HEK293 (cell line): ENCODE results near the gene NDUFA3.
A peak's percentile ranks its signal among the peaks of the same experiment; 100 is the strongest.

Experiments used
- CTCF ChIP-seq: fragments of 450-650 bp; formaldehyde crosslinking; IDR thresholded peaks from 2 replicates; pipeline ENCODE4 v1.5.1; 2016; ENCODE audit warnings: missing biosample characterization, missing genetic modification characterization
- HOXA7 ChIP-seq: sonication (generic); formaldehyde crosslinking; IDR thresholded peaks from 2 replicates; pipeline ENCODE4 v1.8.1; 2022; ENCODE audit warnings: missing genetic modification reagents, borderline replicate concordance
- PRDM4 ChIP-seq: fragments of 450-650 bp; formaldehyde crosslinking; IDR thresholded peaks from 2 replicates; pipeline ENCODE4 v1.5.1; 2017; ENCODE audit warnings: missing biosample characterization, missing genetic modification characterization
- SETDB1 ChIP-seq: IDR thresholded peaks from one replicate; pipeline ENCODE4 v1.6.1; 2017; ENCODE audit warnings: mild to moderate bottlenecking, low read length, moderate library complexity, mixed read lengths; ENCODE audit not compliant: insufficient read length
- SP7 ChIP-seq: fragments of 450-650 bp; formaldehyde crosslinking; IDR thresholded peaks from 2 replicates; pipeline ENCODE4 v1.5.1; 2016; ENCODE audit warnings: missing biosample characterization, missing genetic modification characterization
- YY2 ChIP-seq: fragments of 450-650 bp; formaldehyde crosslinking; IDR thresholded peaks from 2 replicates; pipeline ENCODE4 v1.5.1; 2016; ENCODE audit warnings: missing biosample characterization, missing genetic modification characterization
- ZBTB49 ChIP-seq: fragments of 450-650 bp; formaldehyde crosslinking; IDR thresholded peaks from 2 replicates; pipeline ENCODE4 v1.5.1; 2016; ENCODE audit warnings: missing biosample characterization, missing genetic modification characterization, low read depth
- ZEB2 ChIP-seq: fragments of 450-650 bp; formaldehyde crosslinking; IDR thresholded peaks from 2 replicates; pipeline ENCODE4 v1.5.1; 2016; ENCODE audit warnings: missing biosample characterization, missing genetic modification characterization
- ZFP69B ChIP-seq: fragments of 450-650 bp; formaldehyde crosslinking; IDR thresholded peaks from 2 replicates; pipeline ENCODE4 v1.5.1; 2016; ENCODE audit warnings: missing biosample characterization, missing genetic modification characterization
- ZNF132 ChIP-seq: fragments of 450-650 bp; formaldehyde crosslinking; IDR thresholded peaks from 2 replicates; pipeline ENCODE4 v1.5.1; 2017; ENCODE audit warnings: missing biosample characterization, missing genetic modification characterization, borderline replicate concordance
- ZNF133 ChIP-seq: fragments of 450-650 bp; formaldehyde crosslinking; IDR thresholded peaks from 2 replicates; pipeline ENCODE4 v1.5.1; 2016; ENCODE audit warnings: missing biosample characterization, missing genetic modification characterization
- ZNF174 ChIP-seq: fragments of 450-650 bp; formaldehyde crosslinking; IDR thresholded peaks from 2 replicates; pipeline ENCODE4 v1.5.0; 2017; ENCODE audit warnings: missing biosample characterization, mild to moderate bottlenecking, missing genetic modification characterization
- ZNF202 ChIP-seq: fragments of 450-650 bp; formaldehyde crosslinking; IDR thresholded peaks from 2 replicates; pipeline ENCODE4 v1.5.1; 2016; ENCODE audit warnings: missing biosample characterization, missing genetic modification characterization, borderline replicate concordance
- ZNF391 ChIP-seq: fragments of 450-650 bp; formaldehyde crosslinking; IDR thresholded peaks from 2 replicates; pipeline ENCODE4 v1.5.1; 2016; ENCODE audit warnings: low read depth, missing biosample characterization, missing genetic modification characterization, borderline replicate concordance
- ZNF416 ChIP-seq: fragments of 450-650 bp; formaldehyde crosslinking; IDR thresholded peaks from 2 replicates; pipeline ENCODE4 v1.5.1; 2016; ENCODE audit warnings: missing biosample characterization, missing genetic modification characterization
- ZNF449 ChIP-seq: fragments of 450-650 bp; formaldehyde crosslinking; IDR thresholded peaks from 2 replicates; pipeline ENCODE4 v1.5.1; 2017; ENCODE audit warnings: missing biosample characterization, mild to moderate bottlenecking, missing genetic modification characterization, moderate library complexity
- ZNF501 ChIP-seq: fragments of 450-650 bp; formaldehyde crosslinking; IDR thresholded peaks from 2 replicates; pipeline ENCODE4 v1.5.1; 2016; ENCODE audit warnings: missing biosample characterization, missing genetic modification characterization
- ZNF514 ChIP-seq: fragments of 450-650 bp; formaldehyde crosslinking; IDR thresholded peaks from 2 replicates; pipeline ENCODE4 v1.5.1; 2016; ENCODE audit warnings: missing biosample characterization, missing genetic modification characterization
- ZNF560 ChIP-seq: fragments of 450-650 bp; formaldehyde crosslinking; IDR thresholded peaks from 2 replicates; pipeline ENCODE4 v1.5.1; 2017; ENCODE audit warnings: missing biosample characterization, missing genetic modification characterization, borderline replicate concordance
- ZNF600 ChIP-seq: fragments of 450-650 bp; formaldehyde crosslinking; IDR thresholded peaks from 2 replicates; pipeline ENCODE4 v1.5.1; 2016; ENCODE audit warnings: missing biosample characterization, missing genetic modification characterization
- ZNF610 ChIP-seq: fragments of 450-650 bp; formaldehyde crosslinking; IDR thresholded peaks from 2 replicates; pipeline ENCODE4 v1.5.1; 2016; ENCODE audit warnings: missing biosample characterization, missing genetic modification characterization, borderline replicate concordance
- ZNF626 ChIP-seq: fragments of 450-650 bp; sonication (Bioruptor Pico); formaldehyde crosslinking; IDR thresholded peaks from 2 replicates; pipeline ENCODE4 v1.5.1; 2018; ENCODE audit warnings: missing biosample characterization, missing genetic modification characterization, inconsistent platforms
- ZNF791 ChIP-seq: fragments of 450-650 bp; formaldehyde crosslinking; IDR thresholded peaks from 2 replicates; pipeline ENCODE4 v1.5.1; 2016; ENCODE audit warnings: missing biosample characterization, missing genetic modification characterization
- TF ChIP-seq, protein P1 (sequence below): fragments of 450-650 bp; formaldehyde crosslinking; IDR thresholded peaks from 2 replicates; pipeline ENCODE4 v1.5.1; 2017; ENCODE audit warnings: missing biosample characterization, missing genetic modification characterization
- TF ChIP-seq, protein P2 (sequence below): fragments of 450-650 bp; formaldehyde crosslinking; IDR thresholded peaks from 2 replicates; pipeline ENCODE4 v1.5.1; 2016; ENCODE audit warnings: missing biosample characterization, missing genetic modification characterization
- TF ChIP-seq, protein P3 (sequence below): fragments of 450-650 bp; formaldehyde crosslinking; IDR thresholded peaks from 2 replicates; pipeline ENCODE4 v1.5.1; 2016; ENCODE audit warnings: missing biosample characterization, missing genetic modification characterization

NDUFA3 gene

DNA sequence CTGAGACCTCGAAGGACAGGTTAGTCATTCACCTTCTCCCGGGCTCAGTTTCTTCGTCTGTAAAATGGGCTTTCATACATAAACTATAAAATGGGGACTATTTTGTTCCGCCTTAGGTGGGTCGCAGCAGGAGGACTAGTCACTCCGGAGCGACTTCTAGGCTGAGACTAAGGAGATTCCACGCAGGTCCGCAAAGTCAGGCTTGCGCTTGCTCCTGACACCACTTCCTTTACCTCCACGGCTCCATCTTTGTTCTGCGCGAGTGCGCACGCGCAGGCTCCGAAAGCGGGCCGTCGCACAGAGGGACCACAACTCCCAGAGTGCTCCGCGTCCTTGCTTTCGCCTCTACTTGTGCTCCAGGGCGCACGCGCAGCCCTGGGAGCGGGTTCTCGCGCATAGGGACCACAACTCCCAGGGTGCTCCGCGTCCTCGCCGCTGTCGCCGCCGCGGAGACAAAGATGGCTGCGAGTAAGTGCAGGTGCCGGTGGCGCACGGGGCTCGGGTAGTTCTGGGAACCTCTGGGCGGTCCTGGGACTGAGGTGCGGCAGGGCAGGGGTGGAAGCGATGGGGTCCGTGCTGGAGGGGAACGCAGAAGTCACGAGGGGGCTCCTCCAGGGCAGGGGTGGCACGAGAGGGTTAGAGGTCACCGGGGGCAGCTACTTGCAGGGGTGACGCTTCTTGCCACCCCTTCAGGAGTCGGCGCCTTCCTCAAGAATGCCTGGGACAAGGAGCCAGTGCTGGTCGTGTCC, at the start of gene NDUFA3 (continued):
- TF ChIP-seq, protein P1, sequence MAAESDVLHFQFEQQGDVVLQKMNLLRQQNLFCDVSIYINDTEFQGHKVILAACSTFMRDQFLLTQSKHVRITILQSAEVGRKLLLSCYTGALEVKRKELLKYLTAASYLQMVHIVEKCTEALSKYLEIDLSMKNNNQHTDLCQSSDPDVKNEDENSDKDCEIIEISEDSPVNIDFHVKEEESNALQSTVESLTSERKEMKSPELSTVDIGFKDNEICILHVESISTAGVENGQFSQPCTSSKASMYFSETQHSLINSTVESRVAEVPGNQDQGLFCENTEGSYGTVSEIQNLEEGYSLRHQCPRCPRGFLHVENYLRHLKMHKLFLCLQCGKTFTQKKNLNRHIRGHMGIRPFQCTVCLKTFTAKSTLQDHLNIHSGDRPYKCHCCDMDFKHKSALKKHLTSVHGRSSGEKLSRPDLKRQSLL (tag by site-specific recombination) = peak; percentile 48; the same call in 1 of the 2 replicates
- no peak for TF ChIP-seq HOXA7 (CRISPR knock-in tag)
- no peak for TF ChIP-seq ZNF626 (tag by site-specific recombination)
- TF ChIP-seq ZFP69B (tag by site-specific recombination) = no peak
- TF ChIP-seq YY2 (tag by site-specific recombination) = peak; percentile 91
- TF ChIP-seq SP7 (tag by site-specific recombination) = peak; percentile 69
- TF ChIP-seq ZNF560 (tag by site-specific recombination) = no peak
- 0 out of 2 replicates have a peak, but pooled peaks have one; percentile 18 for TF ChIP-seq CTCF (tag by site-specific recombination)
- TF ChIP-seq, protein P2, sequence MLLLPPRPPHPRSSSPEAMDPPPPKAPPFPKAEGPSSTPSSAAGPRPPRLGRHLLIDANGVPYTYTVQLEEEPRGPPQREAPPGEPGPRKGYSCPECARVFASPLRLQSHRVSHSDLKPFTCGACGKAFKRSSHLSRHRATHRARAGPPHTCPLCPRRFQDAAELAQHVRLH (tag by site-specific recombination) = peak; percentile 91
- TF ChIP-seq ZNF202 = no peak
- TF ChIP-seq ZNF600 (tag by site-specific recombination) = no peak
- no peak; the same call in 1 of the 2 replicates for TF ChIP-seq ZNF610
- no peak for TF ChIP-seq ZNF514
- TF ChIP-seq ZNF174 (tag by site-specific recombination) = no peak
- no peak for TF ChIP-seq ZNF449 (tag by site-specific recombination)
- TF ChIP-seq ZNF501 = 0 out of 2 replicates have a peak, but pooled peaks have one; percentile 41
- TF ChIP-seq ZNF132 = no peak
- TF ChIP-seq, protein P3, sequence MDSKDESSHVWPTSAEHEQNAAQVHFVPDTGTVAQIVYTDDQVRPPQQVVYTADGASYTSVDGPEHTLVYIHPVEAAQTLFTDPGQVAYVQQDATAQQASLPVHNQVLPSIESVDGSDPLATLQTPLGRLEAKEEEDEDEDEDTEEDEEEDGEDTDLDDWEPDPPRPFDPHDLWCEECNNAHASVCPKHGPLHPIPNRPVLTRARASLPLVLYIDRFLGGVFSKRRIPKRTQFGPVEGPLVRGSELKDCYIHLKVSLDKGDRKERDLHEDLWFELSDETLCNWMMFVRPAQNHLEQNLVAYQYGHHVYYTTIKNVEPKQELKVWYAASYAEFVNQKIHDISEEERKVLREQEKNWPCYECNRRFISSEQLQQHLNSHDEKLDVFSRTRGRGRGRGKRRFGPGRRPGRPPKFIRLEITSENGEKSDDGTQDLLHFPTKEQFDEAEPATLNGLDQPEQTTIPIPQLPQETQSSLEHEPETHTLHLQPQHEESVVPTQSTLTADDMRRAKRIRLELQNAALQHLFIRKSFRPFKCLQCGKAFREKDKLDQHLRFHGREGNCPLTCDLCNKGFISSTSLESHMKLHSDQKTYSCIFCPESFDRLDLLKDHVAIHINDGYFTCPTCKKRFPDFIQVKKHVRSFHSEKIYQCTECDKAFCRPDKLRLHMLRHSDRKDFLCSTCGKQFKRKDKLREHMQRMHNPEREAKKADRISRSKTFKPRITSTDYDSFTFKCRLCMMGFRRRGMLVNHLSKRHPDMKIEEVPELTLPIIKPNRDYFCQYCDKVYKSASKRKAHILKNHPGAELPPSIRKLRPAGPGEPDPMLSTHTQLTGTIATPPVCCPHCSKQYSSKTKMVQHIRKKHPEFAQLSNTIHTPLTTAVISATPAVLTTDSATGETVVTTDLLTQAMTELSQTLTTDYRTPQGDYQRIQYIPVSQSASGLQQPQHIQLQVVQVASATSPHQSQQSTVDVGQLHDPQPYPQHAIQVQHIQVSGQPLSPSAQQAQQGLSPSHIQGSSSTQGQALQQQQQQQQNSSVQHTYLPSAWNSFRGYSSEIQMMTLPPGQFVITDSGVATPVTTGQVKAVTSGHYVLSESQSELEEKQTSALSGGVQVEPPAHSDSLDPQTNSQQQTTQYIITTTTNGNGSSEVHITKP (tag by site-specific recombination) = peak; percentile 82; the same call in 1 of the 2 replicates
- no peak for TF ChIP-seq ZNF133
- TF ChIP-seq ZNF416 (tag by site-specific recombination) = no peak
- no peak for TF ChIP-seq SETDB1
- TF ChIP-seq PRDM4 (tag by site-specific recombination) = 0 out of 2 replicates have a peak, but pooled peaks have one; percentile 26
- no peak for TF ChIP-seq ZNF391 (tag by site-specific recombination)
- TF ChIP-seq ZNF791 (tag by site-specific recombination) = no peak
- no peak for TF ChIP-seq ZBTB49 (tag by site-specific recombination)
- TF ChIP-seq ZEB2 (tag by site-specific recombination) = 0 out of 2 replicates have a peak, but pooled peaks have one; percentile 47
